ENCODE measurements around the gene SLF1. TPM values are rescaled to one million over a fixed set of nuclear protein-coding genes. Genes with fewer than 3 reads are reported as not detected.

The SLF1 gene
- total and polyA plus RNA-seq, 9 donors, result 2.4 to 11.2 (median 4.9) TPM

DNA sequence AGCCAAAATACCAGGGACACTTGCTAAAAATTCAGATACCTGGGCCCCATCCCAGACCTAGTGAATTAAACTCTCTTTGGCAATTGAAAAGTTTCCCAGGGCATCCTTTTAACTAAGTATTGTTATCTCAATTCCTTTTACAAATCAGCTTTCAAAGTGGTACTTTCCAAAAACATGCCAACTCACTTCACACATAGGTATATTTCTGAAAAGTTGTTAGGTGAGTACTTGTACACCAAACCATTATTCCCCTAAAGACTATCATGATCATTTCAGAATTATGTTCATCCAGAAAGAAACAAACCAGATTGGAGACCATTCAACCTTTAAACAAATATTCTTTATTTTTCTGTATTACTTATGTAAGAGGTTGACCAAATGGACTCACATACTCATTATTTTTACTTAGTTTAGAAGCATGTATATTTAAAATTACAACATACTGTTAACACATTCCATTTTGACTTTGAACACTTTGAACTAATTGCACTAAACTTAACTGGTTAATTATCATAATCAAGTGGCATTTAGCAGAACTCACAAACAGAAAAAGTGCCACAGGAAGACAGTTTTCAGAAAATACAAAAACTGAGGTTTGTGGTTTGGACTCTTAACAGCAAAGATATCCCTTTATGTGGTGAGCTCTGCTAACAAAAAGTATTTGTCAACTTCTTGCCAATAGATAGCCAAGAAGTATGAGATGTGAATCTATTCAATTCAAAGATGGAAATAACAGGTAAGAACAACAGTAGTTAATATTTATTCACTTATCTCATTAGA, 40.8 kb upstream of the SLF1 start:
- Histone ChIP-seq H3K27ac (no peak overlapping the region), H3K4me3 (no peak overlapping the region), H3K36me3 (no peaks in the 10 kb centered on the region), H3K9me3 (no peaks in the 10 kb centered on the region), H3K27me3 (no peaks in the 10 kb centered on the region), H3K4me1 (ENCODE audit: insufficient read depth) (no peaks in the 10 kb centered on the region)
- no peak for DNase-seq
- TF ChIP-seq POLR2A (IDR thresholded peaks at IDR 0.05) (no peak), EP300 (IDR thresholded peaks at IDR 0.05) (no peak)
- TF ChIP-seq, protein P1, sequence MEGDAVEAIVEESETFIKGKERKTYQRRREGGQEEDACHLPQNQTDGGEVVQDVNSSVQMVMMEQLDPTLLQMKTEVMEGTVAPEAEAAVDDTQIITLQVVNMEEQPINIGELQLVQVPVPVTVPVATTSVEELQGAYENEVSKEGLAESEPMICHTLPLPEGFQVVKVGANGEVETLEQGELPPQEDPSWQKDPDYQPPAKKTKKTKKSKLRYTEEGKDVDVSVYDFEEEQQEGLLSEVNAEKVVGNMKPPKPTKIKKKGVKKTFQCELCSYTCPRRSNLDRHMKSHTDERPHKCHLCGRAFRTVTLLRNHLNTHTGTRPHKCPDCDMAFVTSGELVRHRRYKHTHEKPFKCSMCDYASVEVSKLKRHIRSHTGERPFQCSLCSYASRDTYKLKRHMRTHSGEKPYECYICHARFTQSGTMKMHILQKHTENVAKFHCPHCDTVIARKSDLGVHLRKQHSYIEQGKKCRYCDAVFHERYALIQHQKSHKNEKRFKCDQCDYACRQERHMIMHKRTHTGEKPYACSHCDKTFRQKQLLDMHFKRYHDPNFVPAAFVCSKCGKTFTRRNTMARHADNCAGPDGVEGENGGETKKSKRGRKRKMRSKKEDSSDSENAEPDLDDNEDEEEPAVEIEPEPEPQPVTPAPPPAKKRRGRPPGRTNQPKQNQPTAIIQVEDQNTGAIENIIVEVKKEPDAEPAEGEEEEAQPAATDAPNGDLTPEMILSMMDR (IDR thresholded peaks at IDR 0.05), result no peak
- intact Hi-C loops (cut with DNase I), result no loop called here

DNA sequence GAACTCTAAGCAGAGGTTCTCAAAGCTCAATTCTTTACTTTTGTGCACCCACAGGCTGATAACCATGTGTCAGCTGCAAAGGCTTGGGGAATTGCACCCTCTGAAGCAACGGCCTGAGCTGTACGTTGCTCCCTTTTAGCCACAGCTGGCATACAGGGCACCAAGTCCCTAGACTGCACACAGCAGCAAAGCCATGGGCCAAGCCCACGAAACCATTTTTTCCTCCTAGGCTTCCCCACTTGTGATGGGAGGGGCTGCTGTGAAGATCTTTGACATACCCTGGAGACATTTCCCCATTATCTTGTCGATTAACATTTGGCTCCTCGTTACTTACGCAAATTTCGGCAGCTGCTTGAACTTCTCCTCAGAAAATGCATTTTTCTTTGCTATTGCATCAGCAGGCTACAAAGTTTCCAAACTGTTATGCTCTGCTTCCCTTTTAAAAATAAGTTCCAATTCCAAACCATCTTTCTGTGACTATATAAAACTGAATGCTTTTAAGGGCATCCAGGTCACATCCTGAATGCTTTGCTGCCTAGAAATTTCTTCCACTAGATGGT, 23.1 kb upstream of the SLF1 start:
- TF ChIP-seq, protein P1 (IDR thresholded peaks at IDR 0.05), result no peak
- TF ChIP-seq POLR2A (IDR thresholded peaks at IDR 0.05) (no peak), EP300 (IDR thresholded peaks at IDR 0.05) (no peak)

DNA sequence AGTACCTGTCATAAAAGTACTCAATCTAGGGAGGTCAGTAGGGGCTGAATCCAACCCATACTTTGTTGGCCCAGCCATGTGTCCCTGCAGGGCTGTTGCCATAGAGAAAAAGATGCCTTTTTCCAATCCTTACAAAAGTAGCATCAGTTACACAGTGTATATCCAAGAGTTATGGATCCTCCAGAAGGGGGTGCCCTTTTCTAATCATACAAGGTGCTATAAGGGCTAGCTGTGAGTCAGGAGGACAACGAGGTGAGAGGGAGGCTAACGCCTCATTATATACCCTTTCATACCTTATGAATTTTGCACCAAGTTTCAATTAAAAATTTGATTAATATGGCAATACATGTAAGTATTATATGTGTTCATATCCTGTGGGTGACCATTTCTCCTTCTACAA, 4.9 kb upstream of the SLF1 start:
- Histone ChIP-seq H3K4me1 (ENCODE audit: insufficient read depth) (no peaks in the 10 kb centered on the region), H3K27me3 (no peaks in the 10 kb centered on the region), H3K9me3 (no peaks in the 10 kb centered on the region), H3K27ac (no peak overlapping the region), H3K36me3 (no peaks in the 10 kb centered on the region), H3K4me3 (no peak overlapping the region)
- no peak for DNase-seq
- intact Hi-C loops (cut with DNase I), result no loop called here
- 71 to 76% (median 76%) methylated on average over 2 of the region's 2 CpGs for WGBS, 3 donors
- no peak for TF ChIP-seq POLR2A (IDR thresholded peaks at IDR 0.05)
- TF ChIP-seq, protein P1 (IDR thresholded peaks at IDR 0.05), result no peak

More for the DNA sequence above, 23.1 kb upstream of the SLF1 start:
- intact Hi-C loops (cut with DNase I), result no loop called here
- H3K4me1 ChIP-seq (ENCODE audit: insufficient read depth), result no peaks in the 10 kb centered on the region
- H3K27me3 ChIP-seq, result no peaks in the 10 kb centered on the region
- no peak for DNase-seq
- no peaks in the 10 kb centered on the region for H3K36me3 ChIP-seq
- WGBS, 3 donors, result 94 to 98% (median 98%) methylated on average over 7 of the region's 7 CpGs
- no peak overlapping the region for H3K4me3 ChIP-seq
- no peaks in the 10 kb centered on the region for H3K9me3 ChIP-seq
- H3K27ac ChIP-seq, result no peak overlapping the region

DNA sequence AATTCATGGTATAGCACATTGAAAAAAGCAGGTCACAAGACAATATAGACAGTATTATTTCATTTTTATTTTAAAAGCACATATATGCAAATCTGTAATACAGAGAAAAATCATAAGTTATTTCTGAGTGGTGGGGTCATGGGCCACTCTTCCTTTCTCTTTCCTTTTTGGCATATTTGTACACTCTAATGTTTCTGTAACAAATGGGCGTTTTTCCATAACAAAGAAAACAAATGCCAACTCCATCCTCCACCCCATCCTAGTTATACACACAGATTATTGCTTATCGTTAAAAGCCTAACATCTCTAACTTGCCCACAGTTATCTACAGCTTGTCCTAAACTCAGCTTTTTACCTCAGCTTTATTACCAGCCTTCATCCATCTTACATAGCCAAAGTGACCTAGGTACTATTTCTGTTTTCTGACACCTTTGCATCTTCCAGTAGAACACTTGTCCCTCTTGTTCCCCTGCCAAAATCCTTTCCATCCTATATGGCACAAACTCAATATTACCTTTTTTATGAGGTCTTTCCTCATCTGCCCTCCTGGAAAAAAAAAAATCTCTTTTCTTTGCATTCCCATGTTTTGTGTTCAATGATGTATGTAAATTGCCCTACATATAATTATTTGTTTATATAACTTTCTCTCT, 4.2 kb upstream of the SLF1 start:
- intact Hi-C loops (cut with DNase I), result no loop called here
- no peaks in the 10 kb centered on the region for H3K36me3 ChIP-seq
- TF ChIP-seq EP300 (IDR thresholded peaks at IDR 0.05) (no peak), POLR2A (IDR thresholded peaks at IDR 0.05) (no peak)
- TF ChIP-seq, protein P1 (IDR thresholded peaks at IDR 0.05), result no peak
- no peak for DNase-seq
- H3K9me3 ChIP-seq, result no peaks in the 10 kb centered on the region
- H3K4me3 ChIP-seq, result no peak overlapping the region
- 87 to 92% (median 88%) methylated on average over 2 of the region's 2 CpGs for WGBS, 3 donors
- no peaks in the 10 kb centered on the region for H3K27me3 ChIP-seq
- H3K4me1 ChIP-seq (ENCODE audit: insufficient read depth), result no peaks in the 10 kb centered on the region
- no peak overlapping the region for H3K27ac ChIP-seq

Data from ovary (tissue), 9 donors.